ENCODE measurements around the gene FUCA1.

The FUCA1 gene

GRCh38 chr1:23823767-23824166 is 44.3 kb downstream of the FUCA1 start:
- Histone ChIP-seq H3K27me3 (ENCODE audit: insufficient read depth, low read length) (no peaks in the 10 kb centered on the region), H3K4me3 (ENCODE audit: low read depth, low read length, poor library complexity, severe bottlenecking) (peak overlapping the region; percentile 85), H3K9me3 (ENCODE audit: low read length) (no peaks in the 10 kb centered on the region), H3K9ac (ENCODE audit: low read length) (no peak overlapping the region; the same call in 1 of the 2 replicates), H3K9me2 (ENCODE audit: low read depth, low read length) (no peaks in the 10 kb centered on the region), H4K20me1 (ENCODE audit: insufficient read depth, low read length) (no peaks in the 10 kb centered on the region), H3K4me1 (ENCODE audit: insufficient read depth, low read length, severe bottlenecking) (peaks cover 18% of the 10 kb centered on the region), H2AFZ (ENCODE audit: low read length) (no peak overlapping the region), H3F3A (ENCODE audit: insufficient read depth, low read length) (peaks cover 7% of the 10 kb centered on the region; the same call in 1 of the 2 replicates), H3K27ac (ENCODE audit: low read depth, low read length, poor library complexity, severe bottlenecking) (no peak overlapping the region), H3K36me3 (ENCODE audit: insufficient read depth, low read length) (peaks cover 3% of the 10 kb centered on the region; the same call in 1 of the 2 replicates), H3K79me2 (ENCODE audit: insufficient read depth, low read length) (no peaks in the 10 kb centered on the region), H3K4me2 (ENCODE audit: low read length) (peak overlapping the region; percentile 72; the same call in 1 of the 2 replicates)
- no peak for TF ChIP-seq EZH2 (IDR thresholded peaks at IDR 0.05; ENCODE audit: borderline replicate concordance, low read length)
- TF ChIP-seq, protein P1, sequence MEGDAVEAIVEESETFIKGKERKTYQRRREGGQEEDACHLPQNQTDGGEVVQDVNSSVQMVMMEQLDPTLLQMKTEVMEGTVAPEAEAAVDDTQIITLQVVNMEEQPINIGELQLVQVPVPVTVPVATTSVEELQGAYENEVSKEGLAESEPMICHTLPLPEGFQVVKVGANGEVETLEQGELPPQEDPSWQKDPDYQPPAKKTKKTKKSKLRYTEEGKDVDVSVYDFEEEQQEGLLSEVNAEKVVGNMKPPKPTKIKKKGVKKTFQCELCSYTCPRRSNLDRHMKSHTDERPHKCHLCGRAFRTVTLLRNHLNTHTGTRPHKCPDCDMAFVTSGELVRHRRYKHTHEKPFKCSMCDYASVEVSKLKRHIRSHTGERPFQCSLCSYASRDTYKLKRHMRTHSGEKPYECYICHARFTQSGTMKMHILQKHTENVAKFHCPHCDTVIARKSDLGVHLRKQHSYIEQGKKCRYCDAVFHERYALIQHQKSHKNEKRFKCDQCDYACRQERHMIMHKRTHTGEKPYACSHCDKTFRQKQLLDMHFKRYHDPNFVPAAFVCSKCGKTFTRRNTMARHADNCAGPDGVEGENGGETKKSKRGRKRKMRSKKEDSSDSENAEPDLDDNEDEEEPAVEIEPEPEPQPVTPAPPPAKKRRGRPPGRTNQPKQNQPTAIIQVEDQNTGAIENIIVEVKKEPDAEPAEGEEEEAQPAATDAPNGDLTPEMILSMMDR (IDR thresholded peaks at IDR 0.05; ENCODE audit: low read length), result no peak

DNA sequence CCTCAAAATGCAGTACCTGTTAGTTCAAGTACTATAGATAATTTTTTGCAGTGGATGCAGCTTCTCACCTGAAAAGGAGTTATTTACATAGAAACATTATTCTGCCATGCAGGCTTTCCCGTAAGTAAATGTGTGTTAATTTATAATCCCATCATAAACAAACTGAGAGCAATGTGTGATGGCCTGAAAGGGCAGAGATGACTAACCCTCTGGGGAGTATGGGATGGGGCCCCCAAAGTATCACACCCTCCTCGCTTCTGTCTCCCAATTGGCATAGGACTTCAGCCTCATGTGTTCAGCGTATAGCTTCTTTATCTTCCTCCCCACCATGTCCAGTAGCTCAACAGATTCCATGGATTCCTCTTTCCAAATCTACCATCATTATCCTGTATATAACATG is 50.5 kb downstream of the FUCA1 start:
- no peaks in the 10 kb centered on the region for H4K20me1 ChIP-seq (ENCODE audit: insufficient read depth, low read length)
- no peaks in the 10 kb centered on the region for H3K79me2 ChIP-seq (ENCODE audit: insufficient read depth, low read length)
- no peaks in the 10 kb centered on the region for H3K27me3 ChIP-seq (ENCODE audit: insufficient read depth, low read length)
- H3F3A ChIP-seq (ENCODE audit: insufficient read depth, low read length), result no peaks in the 10 kb centered on the region; the same call in 1 of the 2 replicates
- H3K9ac ChIP-seq (ENCODE audit: low read length), result no peak overlapping the region
- H3K4me3 ChIP-seq (ENCODE audit: low read depth, low read length, poor library complexity, severe bottlenecking), result no peak overlapping the region
- H3K36me3 ChIP-seq (ENCODE audit: insufficient read depth, low read length), result peaks cover 30% of the 10 kb centered on the region; the same call in 1 of the 2 replicates
- H3K4me2 ChIP-seq (ENCODE audit: low read length), result no peak overlapping the region
- H2AFZ ChIP-seq (ENCODE audit: low read length), result no peak overlapping the region
- TF ChIP-seq, protein P1 (IDR thresholded peaks at IDR 0.05; ENCODE audit: low read length), result no peak
- TF ChIP-seq EZH2 (IDR thresholded peaks at IDR 0.05; ENCODE audit: borderline replicate concordance, low read length), result no peak
- H3K27ac ChIP-seq (ENCODE audit: low read depth, low read length, poor library complexity, severe bottlenecking), result no peak overlapping the region
- no peaks in the 10 kb centered on the region for H3K4me1 ChIP-seq (ENCODE audit: insufficient read depth, low read length, severe bottlenecking)
- no peaks in the 10 kb centered on the region for H3K9me2 ChIP-seq (ENCODE audit: low read depth, low read length)
- H3K9me3 ChIP-seq (ENCODE audit: low read length), result no peaks in the 10 kb centered on the region

- Histone ChIP-seq H3K9me2 (ENCODE audit: low read depth, low read length) (no peaks in the 10 kb centered on the region), H3K36me3 (ENCODE audit: insufficient read depth, low read length) (peaks cover 30% of the 10 kb centered on the region; the same call in 1 of the 2 replicates), H2AFZ (ENCODE audit: low read length) (no peak overlapping the region), H3F3A (ENCODE audit: insufficient read depth, low read length) (no peaks in the 10 kb centered on the region; the same call in 1 of the 2 replicates), H3K4me1 (ENCODE audit: insufficient read depth, low read length, severe bottlenecking) (no peaks in the 10 kb centered on the region), H3K27ac (ENCODE audit: low read depth, low read length, poor library complexity, severe bottlenecking) (no peak overlapping the region), H4K20me1 (ENCODE audit: insufficient read depth, low read length) (no peaks in the 10 kb centered on the region), H3K9ac (ENCODE audit: low read length) (no peak overlapping the region), H3K79me2 (ENCODE audit: insufficient read depth, low read length) (no peaks in the 10 kb centered on the region), H3K4me3 (ENCODE audit: low read depth, low read length, poor library complexity, severe bottlenecking) (no peak overlapping the region), H3K9me3 (ENCODE audit: low read length) (no peaks in the 10 kb centered on the region), H3K27me3 (ENCODE audit: insufficient read depth, low read length) (no peaks in the 10 kb centered on the region), H3K4me2 (ENCODE audit: low read length) (no peak overlapping the region)
- TF ChIP-seq EZH2 (IDR thresholded peaks at IDR 0.05; ENCODE audit: borderline replicate concordance, low read length), result no peak
- TF ChIP-seq, protein P1 (IDR thresholded peaks at IDR 0.05; ENCODE audit: low read length), result no peak
Measured at GRCh38 chr1:23816906-23817305, 51.2 kb downstream of the FUCA1 start.

Data from OCI-LY1 (cell line).